Measurements from ENCODE around the gene ADI1.

- TF ChIP-seq, protein P1, sequence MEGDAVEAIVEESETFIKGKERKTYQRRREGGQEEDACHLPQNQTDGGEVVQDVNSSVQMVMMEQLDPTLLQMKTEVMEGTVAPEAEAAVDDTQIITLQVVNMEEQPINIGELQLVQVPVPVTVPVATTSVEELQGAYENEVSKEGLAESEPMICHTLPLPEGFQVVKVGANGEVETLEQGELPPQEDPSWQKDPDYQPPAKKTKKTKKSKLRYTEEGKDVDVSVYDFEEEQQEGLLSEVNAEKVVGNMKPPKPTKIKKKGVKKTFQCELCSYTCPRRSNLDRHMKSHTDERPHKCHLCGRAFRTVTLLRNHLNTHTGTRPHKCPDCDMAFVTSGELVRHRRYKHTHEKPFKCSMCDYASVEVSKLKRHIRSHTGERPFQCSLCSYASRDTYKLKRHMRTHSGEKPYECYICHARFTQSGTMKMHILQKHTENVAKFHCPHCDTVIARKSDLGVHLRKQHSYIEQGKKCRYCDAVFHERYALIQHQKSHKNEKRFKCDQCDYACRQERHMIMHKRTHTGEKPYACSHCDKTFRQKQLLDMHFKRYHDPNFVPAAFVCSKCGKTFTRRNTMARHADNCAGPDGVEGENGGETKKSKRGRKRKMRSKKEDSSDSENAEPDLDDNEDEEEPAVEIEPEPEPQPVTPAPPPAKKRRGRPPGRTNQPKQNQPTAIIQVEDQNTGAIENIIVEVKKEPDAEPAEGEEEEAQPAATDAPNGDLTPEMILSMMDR (conservative IDR thresholded peaks at IDR 0.05; ENCODE audit: low read length): no peak
- TF ChIP-seq EZH2phosphoT487 (IDR thresholded peaks at IDR 0.05; ENCODE audit: borderline replicate concordance, low read depth, low read length): no peak
Observed at GRCh38 chr2:3447789-3448317, 71.5 kb downstream of the ADI1 start.
